NCI-H2171 (cell line): ENCODE results near the gene KCNJ6.

Source experiments
- DNase-seq: peaks from one replicate; lab custom pipeline; 2025; lab: John Stamatoyannopoulos, UW

Gene KCNJ6

DNA sequence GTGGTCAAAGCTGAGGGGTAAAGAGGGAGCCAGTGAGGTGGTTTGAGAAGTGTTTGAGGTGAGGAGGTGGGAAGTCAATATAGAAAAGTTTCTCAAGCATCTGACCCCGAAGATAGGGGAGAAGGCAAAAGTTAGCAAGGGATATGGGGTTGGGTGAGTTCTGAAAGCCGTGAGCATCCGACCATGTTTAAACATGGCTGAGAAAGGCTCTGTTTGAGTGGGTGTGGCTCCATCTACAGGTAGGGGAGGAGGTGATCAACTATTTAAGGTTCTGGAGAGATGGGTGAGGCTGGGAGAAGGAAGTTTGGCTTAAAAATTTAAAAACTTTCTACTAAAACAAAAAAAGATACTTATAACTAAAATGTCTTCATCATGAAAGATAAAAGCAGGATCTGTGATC, 273.8 kb downstream of the KCNJ6 start:
- no peak for DNase-seq

DNA sequence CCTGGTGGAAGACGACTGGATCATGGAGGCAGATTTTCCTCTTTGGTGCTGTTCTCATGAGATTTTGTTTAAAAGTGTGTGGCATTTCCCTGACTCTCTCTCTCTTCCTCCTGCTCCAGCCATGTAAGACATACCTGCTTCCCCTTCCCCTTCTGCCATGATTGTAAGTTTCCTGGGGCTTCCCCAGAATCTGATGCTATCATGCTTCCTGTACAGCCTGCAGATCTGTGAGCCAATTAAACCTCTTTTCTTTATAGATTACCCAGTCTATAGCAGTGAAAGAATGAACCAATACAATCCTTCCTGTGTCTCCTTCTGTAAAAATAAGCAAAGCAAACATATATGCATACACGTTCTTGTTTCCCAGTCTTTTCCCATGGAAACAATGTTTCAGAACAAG, 276.5 kb downstream of the KCNJ6 start:
- no peak for DNase-seq

DNA sequence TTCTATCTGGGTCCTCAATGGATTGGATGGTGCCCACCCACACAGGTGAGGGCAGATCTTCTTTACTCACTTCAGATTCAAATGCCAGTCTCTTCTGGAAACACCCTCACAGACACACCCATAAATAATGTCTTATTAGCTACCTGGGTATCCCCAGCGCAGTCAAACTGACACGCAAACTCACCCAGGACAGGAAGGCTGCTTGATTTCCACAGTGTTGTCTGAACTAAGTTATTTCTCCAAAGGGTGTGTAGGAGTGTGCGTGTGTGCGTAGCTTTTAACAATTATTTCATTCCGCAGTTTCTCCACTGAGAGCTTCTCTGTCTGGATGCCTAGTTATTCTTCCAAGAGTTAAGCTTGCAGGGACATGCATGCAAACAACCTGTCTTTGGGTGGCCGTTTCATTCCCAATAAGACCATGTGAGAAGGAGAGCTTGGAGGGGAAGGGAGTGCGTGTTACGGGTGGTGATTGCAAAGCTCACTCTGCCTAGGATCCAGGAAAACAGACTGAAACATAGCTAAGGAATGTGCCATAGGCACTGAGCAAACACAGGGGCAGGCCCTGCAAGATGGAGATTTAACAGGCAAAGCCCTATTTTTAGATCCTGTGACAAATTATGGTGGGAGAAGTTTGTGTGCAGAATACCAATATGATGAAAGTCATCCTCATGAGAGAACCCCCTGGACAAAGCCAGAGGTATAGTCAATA, 280.0 kb downstream of the KCNJ6 start:
- DNase-seq = no peak

DNA sequence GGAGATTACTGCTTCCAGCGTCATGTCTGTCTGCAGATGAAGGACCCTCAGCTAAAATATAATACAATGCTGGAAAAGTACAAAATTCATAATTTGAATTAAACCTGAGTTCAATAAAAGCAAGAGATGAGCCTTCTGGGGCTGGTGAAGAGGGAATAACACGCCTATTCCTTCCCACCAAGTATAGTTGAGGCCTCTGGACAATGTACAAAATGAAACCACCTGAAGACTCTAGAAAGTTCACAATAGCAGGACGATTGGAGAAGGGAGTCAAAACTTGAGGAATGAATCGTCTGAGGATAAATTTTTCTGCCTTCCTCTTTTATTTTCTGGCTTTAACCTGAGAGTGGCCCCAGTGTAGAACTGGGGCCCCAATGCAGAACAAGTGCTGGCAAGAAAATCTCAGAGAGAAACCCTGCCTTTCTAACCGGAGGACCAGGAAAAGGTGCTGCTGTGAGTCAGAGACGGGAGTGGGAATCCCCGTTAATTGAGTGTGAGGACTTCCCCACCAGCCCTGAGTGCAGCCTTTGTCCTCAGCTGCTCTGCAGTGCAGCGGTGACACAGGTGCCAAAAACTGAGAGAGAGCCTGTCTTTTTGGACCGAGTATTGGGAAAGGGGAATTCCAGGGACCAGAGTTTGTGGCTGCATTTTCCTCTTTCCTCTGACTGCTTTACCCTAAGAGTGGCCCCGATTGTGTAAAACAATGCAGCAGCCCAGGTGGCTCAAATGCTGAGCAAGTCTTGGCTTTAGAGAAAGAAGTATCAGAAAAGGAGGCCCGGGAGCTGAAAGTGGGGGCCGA, 284.7 kb downstream of the KCNJ6 start:
- no peak for DNase-seq

DNA sequence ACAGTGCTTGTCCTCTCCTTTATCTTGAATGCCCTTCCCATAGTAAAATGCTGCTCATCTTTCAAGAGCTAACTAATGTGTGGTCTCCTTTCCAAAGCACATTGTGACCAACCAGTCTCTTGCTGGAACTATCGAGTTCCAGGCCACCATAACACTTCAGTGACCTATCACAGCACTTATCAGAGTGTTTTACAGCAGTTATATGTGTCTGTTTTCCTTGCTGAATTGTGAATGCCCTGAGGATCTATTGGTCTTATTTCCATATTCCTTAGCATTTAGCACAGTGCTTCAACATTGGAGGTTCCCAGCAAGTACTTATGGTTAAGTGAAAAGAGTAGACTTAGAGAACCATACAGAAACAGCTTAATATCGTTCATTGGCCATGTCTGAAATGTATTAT, 285.4 kb downstream of the KCNJ6 start:
- no peak for DNase-seq

DNA sequence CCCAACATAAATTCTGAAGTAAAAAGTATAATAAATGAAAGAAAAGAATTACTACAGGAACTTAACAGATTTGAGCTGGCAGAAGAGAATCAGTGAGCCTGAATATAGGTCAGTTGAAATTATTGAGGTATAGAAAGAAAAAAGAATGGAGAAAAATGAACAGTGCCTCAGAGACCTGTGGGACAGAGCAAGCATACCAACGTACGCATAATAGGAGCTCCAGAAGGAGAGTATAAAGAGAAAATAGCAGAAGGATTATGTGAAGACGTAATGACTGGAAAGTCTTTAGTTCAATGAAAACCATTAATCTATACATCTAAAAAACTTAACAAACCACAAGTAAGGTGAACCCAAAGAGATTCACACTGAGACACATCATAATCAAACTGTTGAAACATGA, 287.9 kb downstream of the KCNJ6 start:
- no peak for DNase-seq

DNA sequence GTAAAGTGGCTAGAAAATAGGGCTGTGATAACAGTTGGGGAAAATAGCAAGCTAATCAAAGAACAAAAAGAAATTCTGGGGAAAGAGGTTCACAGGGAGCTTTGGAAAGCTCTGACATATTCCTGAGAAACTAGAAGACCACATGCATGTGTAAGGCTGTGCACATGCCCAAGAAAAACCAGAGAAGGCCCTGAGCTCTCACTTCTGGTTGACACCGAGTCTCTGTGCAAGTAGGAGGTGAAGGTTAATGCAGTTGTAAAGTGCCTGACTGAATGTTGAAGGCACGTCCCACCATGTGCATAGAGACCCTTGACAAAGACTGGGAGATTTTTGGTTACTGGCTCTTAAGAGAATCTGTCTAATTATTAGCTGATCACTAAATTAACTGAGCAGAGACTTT, 288.7 kb downstream of the KCNJ6 start:
- DNase-seq = no peak

DNA sequence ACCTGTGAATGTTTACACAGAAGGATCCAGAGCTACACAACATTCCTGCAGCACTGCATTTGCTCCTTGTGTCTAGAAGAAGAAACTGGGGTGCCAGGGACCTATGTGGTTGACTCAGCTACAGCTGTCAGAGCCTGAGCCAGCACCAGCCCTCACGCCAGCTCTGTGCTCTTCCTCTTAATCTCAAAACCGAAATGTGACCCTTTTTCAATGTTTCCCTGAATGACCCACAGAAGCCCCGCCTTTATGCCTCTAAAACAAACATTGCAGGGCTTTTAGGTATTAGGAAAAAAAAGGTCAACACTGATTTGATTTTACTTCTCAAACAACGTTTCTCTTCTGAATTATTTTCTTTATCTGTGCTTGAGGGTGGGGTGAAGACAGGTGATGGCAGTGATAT, 289.2 kb downstream of the KCNJ6 start:
- no peak for DNase-seq

DNA sequence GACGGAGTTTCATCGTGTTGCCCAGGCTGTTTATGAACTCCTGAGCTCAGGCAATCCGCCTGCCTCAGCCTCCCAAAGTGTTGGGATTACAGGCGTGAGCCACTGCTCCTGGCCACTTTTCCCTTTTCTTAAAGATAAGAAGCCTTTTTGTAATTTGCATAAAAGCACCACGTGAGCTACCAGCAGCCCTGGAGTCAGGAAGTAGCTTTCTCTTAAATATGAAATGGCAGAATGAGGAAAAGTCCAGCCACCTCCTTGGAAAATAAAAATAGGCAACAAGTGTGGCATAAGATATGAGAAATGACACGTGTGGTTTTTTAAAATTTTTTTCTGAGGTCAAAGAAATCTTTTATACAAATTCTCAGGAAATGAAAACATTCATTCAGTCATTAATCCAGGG, 289.9 kb downstream of the KCNJ6 start:
- DNase-seq = no peak

DNA sequence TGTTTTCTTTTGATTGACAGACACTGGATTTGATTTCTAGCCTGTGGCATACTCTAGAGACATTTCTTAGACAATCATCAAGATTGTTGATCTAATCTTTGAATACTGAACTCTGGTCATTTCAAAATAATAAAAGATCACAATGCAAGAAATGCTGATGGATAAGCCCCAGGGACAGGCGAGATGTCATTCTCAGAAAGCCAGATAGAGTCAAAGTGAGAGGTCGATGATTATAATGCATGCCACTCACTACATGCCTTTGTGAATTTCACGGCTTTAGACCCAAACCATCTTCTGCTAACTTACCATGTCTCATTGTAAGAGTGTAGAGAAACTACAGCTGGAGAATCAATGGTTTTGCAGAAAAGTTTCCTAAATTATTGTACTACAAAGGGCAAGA, 292.6 kb downstream of the KCNJ6 start:
- DNase-seq = no peak

DNA sequence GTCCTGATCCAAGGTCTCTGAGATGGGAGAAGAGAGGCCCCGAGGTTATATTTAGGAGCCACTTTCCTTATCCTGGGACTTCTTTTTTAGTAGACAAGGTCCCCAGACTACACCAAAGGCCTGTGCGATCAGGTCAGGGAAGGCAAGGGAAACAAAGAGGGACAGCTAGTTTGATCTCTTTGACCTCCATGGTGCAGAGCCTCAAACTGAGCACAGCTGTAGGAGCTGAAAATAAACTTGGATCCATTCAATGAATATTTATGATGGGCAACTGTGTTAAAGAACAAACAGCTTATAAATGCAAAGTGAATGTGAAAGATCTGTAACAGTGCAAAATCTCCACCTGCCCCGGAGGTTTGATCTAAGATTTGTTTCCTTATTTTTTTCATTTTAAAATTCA, 293.1 kb downstream of the KCNJ6 start:
- DNase-seq = no peak

DNA sequence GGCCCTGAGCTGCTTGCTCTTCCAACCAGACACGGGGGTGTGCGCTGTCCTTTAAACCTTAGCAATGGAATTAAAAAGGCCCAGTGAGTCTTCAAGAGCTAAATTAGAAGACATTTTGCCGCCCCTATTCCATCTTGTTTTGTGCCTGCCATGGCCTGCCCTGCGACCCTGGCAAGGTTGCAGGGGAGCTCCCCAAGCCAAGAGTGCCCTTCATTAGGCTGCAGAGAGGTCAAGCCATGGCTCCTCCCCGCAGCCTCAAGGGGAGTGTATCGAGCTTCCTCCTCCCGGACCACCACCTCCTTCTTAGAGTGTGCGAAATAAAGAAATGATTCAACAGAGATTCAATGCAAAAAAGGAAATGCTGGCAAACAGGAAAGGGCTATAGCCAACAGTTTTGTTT, 293.5 kb downstream of the KCNJ6 start:
- no peak for DNase-seq

DNA sequence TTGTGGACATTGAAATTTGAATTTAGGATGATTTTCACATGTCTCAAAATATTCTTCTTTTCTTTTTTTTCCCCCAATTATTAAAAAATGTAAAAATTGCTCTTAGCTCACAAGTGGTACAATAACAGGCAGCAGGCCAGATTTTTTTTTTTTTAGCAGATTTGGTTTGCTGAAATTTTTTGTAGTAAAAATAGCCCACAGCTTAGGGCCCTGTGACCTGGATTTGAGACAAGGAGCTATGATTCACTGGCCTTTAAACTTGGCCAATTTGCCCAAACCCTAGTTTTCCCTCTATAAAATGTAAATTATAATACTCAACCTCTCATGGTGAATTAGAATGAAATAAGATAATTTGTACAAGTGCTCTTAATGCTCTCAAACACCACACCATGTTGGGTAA, 295.9 kb downstream of the KCNJ6 start:
- DNase-seq = no peak

DNA sequence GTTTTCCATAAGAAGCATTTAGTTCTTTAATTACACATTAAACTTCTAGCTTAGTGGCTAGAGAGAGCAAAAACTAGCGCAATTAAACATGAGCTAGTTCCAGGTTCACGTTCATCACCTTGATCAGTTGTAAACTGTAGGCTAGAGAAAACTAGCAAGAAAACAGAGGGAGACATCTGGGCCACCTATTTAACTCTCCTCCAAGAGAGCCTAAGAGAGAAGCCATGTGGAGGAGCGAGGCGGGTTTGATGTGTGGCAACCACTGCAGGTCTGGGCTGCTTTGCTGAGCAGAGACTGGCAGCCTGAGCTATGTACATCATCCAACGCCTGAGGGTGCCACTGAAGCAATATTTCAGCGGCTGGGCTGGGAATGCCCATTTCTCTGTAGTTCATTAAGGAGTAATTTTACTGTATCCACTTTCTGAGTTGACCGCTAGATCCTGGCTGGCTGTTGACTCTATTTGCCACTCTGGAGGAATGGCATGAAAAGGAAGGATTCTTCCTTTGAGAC, 296.7 kb downstream of the KCNJ6 start:
- no peak for DNase-seq

DNA sequence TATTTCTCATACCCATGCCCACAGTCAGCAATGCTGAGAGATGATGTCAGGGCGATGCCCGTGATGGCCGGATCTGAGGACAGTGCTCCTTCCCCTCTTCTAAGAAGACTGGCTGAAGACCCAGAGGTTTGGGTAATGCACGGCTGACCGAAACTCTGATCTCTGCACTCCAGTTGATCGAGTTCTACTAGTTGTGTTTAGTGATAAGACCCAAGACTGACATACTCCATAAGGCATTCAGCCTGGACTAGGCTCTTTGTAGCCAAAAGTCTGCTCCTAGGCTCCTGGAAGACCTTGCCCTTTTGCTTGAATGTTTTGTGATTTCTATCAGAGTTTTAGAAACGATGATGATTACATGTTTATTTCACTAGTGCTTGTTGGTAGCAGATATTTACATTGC, 298.2 kb downstream of the KCNJ6 start:
- no peak for DNase-seq

DNA sequence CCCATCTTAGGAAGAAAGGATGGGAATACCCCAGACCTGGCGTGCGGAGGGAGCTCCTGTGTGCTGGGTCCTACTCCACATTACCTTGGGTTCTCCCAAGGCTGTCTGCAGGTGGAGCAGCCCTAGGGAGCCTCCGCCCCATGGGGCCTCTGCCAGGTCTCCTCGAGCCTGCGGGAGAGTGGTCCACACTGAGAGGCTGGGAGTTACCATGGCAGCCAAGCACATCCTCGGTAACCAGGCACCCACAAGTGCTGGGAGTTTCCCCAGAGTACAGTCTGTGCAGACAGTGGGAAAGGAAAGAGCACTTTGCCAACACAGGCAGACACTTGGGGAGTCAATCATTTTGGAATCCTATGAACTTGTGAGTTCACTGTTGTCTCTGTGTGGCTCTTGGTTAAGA, 300.3 kb downstream of the KCNJ6 start:
- DNase-seq = no peak

DNA sequence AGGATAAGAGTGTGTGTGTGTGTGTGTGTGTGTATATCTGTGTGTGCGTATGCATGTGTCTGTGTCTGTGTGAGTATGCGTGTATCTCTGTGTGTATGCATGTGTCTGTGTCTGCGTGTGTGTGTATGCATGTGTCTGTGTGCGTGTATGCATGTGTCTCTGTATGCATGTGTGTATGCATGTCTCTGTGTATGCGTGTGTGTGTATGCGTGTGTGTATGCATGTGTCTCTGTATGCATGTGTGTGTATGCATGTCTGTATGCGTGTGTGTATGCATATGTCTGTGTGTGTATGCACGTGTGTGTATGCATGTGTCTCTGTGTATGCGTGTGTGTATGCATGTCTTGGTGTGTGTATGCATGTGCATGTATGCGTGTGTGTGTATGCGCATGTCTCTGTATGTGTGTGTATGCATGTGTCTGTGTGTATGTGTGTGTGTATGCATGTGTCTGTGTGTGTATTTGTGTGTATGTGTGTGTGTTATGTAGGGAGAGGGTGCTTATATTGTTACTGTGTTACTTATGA, 301.8 kb downstream of the KCNJ6 start:
- DNase-seq = no peak

DNA sequence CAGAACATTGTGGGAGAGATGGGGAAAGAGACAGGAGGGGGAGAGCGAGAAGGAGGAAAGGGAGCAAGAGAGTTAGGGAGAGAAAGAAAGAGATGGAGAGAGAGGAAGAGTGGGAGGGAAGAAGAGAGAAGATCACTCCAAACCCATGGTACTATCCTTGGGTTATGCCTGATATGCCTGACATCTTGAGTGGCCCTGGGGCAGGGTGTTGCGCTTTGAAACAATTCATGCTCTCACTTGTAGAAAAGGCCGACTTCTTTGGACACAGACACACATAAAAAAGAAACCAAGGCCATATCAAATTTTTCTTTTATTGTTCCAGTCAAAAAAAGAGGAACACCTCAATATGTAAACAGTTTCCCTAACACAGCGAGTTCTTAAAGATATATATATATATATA, 309.2 kb downstream of the KCNJ6 start:
- DNase-seq = no peak

DNA sequence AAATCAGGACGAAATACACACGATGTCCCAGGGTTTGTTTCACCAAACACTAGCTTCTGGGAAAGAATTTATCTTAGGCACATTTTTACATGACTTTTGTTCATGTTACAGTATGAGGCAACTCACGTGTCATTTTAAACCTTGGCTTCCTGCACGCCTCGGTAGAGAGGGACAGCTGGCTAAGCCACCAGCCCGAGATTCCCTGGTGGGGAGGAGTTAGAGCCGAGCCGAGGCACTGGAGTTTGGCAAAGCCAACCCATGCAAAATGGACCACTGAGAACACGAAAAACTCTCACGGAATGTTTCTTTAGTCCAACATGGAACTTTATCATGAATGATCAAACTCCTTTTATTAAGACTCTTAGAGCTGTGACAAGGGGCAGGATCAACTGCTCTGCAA, 309.7 kb downstream of the KCNJ6 start:
- DNase-seq = no peak

DNA sequence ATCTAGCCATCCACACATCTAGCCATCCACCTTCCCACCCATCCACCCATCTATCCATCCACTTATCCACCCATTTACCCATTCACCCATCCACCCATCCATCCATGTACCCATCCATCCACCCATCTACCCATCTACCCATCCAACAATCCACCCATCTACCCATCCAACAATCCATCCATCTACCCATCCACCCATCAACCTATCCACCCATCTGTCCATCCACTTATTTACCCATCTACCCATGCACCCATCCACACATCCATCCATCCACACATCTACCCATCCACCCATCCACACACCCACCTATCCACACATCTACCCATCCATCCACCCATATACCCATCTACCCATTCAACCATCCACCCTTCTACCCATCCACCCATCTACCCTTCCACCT, 311.3 kb downstream of the KCNJ6 start:
- DNase-seq = no peak

DNA sequence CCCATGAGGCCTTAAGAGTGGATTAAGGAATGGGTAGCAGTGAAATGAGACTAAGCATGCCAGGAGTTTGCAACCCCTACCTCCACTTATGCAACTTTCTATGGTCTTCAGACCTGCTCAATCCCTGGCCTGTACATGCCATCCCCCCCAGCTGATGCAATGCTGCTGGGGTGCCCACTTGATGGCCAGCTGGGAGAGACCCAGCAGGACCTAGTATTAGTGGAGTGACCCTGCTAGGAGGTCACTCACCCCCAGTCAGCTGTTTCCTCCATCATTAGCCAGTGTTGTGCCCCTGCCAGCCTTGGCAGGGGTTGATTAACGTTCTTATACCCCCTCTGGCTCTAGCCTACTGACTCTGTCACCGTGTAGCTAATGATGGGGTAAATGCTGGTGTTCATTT, 313.1 kb downstream of the KCNJ6 start:
- no peak for DNase-seq

DNA sequence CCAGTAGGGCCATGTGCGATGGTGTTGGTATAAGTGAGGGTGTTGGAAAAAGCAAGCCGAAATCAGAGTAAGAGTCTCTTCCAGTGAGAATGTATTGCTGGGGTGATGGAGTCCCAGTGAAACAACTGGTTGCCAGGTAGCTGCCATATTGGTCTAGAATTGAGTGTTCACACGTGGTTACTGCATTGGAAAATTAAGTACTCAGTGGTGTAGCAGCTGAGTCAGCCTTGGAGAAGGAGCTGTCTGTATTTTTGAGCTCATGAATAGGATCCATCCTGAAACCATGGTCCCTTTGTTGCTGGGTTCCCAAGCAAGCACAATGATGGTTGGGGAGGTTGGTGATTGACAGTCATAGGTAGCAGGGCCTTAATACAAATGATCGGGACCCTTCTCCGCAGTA, 314.3 kb downstream of the KCNJ6 start:
- no peak for DNase-seq

DNA sequence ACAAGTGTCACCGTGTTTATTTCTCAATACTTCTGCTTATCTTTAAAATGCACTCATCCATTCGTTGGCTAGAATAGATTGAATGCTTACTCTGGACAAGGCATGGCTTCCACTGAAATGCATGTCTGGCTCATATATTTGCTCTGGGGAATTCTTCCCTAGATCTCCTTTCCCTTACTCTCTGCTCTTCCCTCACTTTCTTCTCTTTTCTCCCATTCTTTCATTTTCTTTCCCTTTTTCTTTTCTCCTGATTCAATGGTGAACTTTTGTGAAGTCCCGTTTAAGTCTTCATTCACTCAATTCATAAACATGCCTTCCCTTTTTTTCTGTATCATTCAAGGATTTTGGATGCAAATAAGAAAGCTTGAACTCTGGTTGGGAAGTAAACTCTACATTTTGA, 315.2 kb downstream of the KCNJ6 start:
- DNase-seq = no peak
